C4-2B (cell line): ENCODE results near the gene KIF21A.

Experiments
- CTCF ChIP-seq: fragments of 450-650 bp; conservative IDR thresholded peaks from 2 replicates; pipeline ENCODE4 v1.5.1; 2017; ENCODE audit warnings: mild to moderate bottlenecking
- ZFX ChIP-seq: fragments of 450-650 bp; IDR thresholded peaks from 2 replicates; pipeline ENCODE4 v1.6.1; 2017

GRCh38 chr12:39327965-39328364, 115.0 kb downstream of the KIF21A start:
- TF ChIP-seq CTCF (no peak), ZFX (no peak)
